GM19397 (cell line): ENCODE measurements around the gene FAM210B.
"Not testable (repeated sequence)": the region's sequence is repeated elsewhere in the genome, so short reads cannot be mapped to it uniquely, and the experiment has no call there.

Experiments used
- ATAC-seq: cut with Tn5 transposase; IDR thresholded peaks from one replicate; pipeline ENCODE4 v1.9.1; 2021; ENCODE audit warnings: mild to moderate bottlenecking, moderate library complexity; ENCODE audit not compliant: unreplicated experiment

The FAM210B gene

DNA sequence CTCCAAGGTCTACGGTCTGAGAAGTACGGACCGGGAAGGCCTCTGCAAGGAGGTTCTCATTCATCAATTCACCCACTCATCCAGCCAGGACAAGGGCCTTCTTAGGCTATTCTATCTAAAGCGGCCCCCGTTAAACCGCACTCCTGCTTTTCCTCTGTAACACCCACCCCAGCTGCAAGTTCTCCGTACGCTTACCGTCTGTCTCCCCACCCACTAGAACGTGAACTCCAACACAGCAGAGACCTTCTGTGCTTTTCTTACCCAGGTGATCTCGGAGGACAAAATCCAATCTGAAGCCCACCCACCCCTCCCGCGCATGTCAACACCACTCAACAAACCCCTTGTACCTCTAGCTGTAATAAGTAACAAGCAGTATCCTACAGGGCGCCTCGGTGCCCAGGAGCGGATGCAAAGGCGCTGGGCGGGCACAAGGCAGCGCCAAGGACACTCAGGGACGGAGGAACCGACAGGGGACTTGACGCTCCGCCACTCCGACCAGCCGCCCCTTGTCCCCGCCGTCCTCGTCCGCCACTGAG lies 32.9 kb downstream of the FAM210B start:
- peak; percentile 34 for ATAC-seq

DNA sequence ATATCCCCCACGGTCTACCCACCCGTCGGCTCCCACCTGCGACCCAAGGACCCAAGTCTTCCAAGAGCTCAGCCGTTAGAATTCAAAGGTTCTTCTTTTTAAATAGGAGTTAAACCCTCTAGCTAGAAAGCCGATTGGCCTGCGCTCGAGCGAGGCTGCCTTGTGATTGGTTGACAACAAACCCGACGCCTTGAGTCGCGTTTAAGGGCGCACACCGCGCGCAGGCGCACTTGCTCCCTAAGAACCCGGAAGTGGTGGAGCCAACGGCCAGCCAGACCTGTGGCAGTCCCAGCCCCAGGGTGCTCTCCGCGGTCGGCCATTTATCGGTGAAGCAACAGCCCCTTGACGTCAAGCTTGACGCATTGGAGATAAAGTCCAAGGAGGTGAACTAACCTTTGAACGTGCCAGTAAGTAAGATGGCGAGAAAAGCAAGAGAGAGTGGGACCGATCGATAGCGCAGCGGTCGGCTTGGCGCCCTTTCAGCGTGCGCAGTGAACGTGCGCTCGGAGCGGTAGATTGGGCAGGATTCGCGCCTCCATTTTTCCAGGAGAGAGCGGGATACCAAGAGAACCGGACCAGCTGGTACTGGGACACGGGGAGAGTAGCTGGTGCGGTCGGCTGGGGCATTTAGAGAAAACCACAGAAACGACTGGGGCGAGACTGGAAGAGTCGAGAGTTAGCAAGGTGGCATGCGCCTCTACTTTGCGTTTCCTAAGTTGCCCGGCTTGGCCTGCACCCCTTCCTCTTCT lies 33.5 kb downstream of the FAM210B start, which contains the start of the genes AURKA and CSTF1:
Gene AURKA (minus strand): TSS at position 84 of the 749 bp plus-strand sequence. CDS start 4,018 bp downstream, outside the sequence.
Gene CSTF1 (plus strand): TSS at position 514 of the 749 bp plus-strand sequence. CDS start 2,908 bp downstream, outside the sequence.
- peak; percentile 95 for ATAC-seq

DNA sequence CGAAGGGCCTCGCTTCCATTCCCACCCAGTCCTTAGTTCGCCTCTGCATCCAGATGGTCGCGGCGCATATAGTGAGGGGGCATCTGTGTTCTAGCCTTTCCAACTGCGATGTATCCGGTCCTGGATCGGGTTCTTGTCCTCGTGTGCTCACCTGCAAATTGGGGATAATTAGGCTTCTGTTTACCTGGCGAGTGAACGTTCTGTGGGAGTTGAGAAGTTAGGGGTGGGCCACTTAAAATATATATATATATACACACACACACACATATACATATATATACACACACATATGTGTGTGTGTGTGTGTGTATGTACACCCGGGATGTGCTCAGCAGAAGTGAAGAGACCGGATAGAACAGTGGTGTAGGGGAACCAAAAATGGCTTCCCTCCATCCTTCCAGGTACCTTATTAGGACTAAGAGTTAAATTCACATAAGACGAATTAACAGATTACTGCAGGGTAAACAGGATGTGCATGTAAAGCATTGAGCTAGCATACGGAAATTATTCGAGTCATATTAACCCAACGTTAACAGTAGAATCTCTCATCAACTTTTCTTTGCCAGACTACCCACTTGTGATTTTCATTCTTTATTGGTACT lies 34.2 kb downstream of the FAM210B start:
- ATAC-seq: no peak

DNA sequence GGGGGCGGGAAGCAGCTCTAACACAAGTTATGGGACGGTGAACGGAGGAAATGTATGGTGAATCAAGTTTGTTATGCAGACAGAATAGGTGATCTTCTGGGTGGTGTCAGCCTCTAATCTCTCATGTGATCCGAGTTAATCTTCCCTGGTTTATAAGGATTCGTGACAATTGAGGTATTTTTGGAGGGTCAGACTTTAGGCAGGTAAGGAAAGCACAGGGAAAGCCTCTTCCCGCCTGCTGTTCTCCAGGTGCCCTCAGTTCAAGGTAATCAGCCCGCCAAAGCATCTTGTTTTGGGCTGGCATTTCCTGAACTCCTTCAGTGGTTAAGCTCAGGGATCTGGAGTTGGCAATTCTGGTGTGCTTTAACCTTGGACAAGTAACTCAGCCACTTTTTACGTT lies 34.9 kb downstream of the FAM210B start:
- ATAC-seq: no peak

DNA sequence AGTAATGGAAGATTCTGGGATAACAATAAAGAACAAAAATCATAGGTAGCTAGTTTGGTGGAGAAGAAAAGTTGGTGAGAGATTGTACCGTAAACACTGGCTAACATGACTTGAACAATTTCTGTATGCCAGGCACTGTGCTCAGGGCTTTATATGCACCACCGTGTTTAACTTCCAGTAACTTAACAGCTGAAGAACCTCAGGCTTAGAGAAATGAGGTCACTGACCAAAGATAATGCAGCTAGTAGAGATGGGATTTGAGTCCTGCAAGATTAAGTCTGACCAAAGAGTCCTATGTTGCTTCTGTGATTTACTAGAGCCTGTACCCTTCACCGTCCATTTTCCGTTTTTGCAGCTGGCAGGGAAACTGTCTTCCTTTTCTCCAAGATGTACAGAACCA lies 36.4 kb downstream of the FAM210B start:
- ATAC-seq: no peak

DNA sequence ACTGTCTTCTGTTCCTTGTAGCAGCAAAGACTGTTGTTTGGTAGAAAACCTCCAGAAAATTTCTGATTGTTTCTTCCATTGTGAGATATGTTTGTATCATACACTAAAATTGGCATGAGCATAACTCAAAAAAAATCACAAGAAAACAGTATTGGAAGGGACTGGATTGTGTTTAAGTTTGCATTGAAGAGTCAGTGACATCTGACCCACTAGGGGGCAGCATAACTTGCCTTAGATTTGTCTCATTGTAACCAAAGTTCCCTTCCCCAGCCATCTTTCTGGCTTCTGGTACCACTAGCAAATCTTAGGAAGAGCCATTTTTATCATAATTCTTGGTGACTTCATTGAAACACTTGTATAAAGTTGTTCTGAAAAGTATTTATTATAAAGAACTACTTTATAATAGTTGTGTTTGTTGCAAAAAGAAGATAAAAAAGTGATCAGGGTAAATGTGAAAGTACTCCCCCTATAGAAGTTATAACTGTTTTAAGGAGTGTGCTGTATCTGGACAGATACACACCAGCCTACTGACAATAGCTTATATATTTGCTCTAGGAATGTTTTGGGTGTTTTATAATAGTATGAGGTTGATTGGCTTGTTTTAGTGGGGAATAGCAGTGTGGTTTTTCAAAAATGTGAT lies 41.3 kb downstream of the FAM210B start:
- ATAC-seq: no peak

DNA sequence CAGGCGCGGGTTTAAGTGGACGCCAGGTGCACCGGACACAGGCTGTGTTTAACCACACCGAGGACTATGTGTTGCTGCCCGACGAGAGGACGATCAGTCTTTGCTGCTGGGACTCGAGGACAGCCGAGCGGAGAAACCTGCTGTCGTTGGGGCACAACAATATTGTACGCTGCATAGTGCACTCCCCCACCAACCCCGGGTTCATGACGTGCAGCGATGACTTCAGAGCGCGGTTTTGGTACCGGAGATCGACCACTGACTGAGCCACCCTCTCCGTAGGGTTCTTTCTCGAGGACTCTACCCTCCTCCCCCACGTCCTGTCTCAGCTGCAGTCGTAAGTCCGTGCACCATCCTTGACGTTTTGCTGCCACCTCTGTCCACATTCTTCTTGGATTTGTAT lies 44.7 kb downstream of the FAM210B start:
- no peak for ATAC-seq

DNA sequence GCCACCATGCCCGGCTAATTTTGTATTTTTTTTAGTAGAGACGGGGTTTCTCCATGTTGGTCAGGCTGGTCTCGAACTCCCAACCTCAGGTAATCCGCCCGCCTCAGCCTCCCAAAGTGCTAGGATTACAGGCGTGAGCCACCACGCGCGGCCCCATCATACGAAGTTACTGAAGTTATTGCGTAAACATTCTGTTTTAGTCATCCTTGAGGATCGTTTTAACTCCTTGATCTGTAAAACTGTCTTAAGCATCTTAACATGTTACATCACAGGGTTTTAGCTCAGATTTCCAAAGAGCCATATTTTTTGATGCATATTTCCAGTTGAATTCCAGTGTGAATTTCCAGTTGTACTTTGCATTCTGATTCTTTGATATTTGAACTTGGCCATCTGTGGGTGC lies 46.6 kb downstream of the FAM210B start:
- ATAC-seq: not testable (repeated sequence)

DNA sequence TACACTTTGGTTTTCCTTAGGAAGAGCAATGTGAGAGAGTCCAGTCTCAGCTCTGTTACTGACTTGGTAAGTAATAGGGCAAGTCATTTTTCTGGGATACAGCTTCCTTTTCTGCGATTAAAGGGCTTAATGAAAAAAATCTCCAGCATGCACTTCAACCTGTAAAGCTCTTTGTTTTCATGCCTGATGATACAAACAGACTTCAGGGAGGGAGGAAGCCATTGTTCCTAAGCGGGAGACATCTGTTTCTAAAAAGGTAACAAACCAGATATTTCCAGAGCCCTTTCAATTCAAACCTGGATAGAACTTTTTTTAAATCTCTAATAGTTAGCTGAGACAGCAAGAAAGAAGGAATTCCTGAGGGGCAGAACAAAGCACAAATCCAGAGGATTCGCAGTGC lies 48.1 kb downstream of the FAM210B start:
- ATAC-seq: no peak

DNA sequence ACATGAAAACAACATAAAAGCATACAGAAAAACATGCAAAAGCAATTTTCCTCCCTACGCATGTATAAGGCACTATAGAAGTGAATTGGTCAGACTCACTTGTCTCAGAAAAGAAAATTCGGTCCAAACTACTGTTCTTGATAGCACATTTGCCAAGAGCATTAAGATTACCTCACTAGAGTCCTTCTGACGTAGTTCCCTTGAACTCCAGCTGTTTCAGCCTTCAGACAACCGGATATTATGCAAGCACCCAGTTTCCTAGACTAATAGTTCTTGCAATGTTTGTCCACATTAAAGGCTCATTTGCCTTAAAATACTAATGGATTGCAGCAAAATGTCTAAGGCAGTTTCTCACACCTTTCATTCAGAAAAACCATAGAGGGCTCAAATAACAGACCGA lies 50.7 kb downstream of the FAM210B start:
- no peak for ATAC-seq

DNA sequence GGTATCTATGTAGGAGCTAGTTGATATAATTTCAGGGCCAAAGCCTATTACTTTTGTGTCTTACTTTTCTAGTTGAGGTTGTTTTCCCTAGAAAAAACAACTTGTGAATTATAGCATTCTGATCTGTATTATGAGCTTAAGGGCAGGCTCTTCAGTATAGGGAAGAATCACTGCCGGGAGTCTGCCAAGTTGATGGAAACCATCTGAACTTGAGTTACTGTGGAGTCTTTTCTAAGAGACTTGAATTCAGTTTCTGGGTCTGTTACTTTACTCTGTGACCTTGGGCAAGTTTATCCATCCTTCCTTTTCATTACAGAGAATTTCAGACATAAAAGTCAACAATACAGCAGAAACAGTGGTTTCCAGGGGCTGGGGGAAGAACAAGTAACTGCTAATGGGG lies 51.2 kb downstream of the FAM210B start:
- ATAC-seq: no peak

DNA sequence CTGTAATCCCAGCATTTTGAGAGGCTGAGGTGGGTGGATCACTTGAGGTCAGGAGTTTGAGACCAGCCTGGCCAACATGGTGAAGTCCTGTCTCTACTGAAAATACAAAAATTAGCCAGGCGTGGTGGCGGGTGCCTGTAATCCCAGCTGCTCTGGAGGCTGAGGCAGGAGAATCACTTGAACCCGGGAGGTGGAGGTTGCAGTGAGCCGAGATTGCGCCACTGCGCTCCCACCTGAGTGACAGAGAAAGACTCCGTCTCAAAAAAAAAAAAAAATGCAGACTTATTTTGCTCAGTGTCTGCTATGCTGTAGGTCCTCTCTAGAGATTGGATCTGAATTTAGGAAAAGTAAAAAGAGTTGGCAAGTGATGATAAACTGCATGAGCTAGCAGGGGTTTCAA lies 52.5 kb downstream of the FAM210B start:
- not testable (repeated sequence) for ATAC-seq

DNA sequence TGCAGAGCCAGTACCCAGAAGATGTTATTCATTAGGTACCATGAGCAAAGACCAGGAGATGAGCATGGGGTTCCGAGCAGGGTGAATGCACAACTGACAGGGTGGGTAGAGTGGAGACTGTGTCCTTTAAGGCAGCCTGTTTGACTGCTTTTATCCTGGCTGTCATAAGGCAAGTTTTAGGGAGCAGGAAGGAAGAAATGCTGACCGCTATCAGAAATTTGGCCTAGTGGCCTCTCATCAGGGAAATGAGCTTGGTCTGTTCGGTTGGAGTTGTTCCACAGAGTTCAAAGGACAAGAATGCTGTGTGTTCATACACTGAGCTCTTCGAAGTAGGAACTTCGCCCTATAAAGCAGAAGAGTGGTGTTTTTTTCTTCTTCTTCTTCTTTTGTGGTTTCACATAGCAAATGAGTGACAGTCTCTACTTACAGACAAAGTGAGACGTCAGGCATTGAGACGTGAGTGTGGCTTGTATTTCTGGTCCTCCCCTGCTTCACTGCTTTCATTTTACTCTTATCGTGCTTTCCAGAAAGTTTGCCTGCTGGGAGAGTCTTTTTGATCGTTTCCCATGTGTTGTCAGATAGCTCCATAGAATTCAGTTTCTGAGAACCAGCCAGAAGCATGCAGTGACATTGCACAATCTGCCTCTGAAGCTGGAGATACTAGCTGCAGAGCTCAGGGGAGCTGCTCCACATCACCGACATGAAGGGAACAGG lies 53.1 kb downstream of the FAM210B start, which contains the start of gene CASS4:
Gene CASS4 (plus strand): TSS at position 502 of the 714 bp plus-strand sequence. CDS start 199 bp downstream, at position 701.
- peak; percentile 71 for ATAC-seq

DNA sequence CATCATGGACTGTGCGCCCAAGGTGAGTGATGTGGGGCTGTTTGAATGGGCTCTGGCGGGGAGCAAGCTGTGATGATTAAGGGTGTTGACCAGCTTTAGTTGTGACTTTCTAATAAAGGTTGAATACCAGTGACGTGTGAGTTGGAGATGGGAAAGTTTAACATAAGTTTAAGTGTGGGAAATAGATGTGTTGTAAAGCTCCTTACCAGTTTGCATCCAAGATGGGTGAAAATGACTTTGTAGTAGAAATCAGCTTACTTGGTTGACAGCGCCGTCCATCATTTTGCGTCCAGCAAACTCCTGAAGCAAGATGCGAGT lies 53.7 kb downstream of the FAM210B start:
- no peak for ATAC-seq

DNA sequence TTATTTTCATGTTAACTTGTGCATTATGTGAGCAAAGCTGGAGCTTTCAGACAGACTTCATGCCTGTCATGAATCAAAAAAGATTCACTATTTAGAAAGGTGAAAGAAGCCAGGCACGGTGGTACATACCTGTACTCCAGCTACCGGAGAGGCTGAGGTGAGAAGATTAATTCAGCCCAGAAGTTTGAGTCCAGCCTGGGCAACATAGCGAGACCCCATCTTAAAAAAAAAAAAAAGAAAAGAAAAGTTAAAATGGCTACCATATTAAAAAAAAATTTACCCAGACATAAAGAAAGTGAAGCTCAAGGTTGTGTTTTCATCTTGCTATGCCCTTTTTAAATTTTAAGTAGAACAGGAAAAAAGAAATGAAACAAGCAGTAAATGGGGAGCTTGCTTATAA lies 54.2 kb downstream of the FAM210B start:
- no peak for ATAC-seq

DNA sequence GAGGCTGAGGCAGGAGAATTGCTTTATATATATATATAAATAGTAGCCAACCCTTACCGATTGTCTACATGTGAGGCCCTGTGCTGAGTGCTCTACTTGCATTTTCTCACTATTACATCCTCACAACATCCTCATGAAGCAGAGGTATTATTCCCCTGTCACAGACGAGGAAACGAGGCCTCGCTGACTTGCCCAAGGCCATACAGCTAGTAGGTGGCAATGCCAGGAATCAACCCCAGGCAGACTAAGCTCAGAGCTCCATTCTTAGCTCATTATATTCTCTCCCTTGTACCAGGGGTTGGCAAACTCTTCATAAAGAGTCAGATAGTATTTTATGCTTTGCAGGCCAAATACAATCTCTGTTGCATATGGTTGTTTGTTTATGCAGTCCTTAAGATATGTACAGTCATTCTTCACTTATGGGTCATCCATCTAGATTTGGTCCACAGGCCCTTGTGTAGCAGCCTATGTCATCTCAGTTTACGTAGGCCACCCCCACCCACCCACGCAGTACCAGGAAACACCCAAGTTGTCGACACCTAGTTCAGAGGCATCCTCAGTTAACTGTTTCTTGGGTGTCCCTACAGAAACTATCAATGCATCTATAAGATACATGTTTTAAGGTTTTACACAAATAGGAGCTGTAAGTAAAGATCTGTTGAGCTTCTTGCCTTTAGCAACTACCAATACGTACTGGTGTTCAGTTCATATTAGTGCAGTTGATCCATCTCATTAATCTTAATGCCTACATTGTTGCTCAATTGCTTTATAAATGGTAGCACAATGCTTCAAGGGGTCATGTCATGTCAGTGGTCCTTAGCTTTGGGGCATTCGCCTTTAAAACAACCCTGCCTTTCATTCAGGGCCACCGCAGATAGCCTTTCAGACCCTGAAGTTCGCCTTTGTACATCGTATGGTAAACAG lies 56.3 kb downstream of the FAM210B start:
- no peak for ATAC-seq

DNA sequence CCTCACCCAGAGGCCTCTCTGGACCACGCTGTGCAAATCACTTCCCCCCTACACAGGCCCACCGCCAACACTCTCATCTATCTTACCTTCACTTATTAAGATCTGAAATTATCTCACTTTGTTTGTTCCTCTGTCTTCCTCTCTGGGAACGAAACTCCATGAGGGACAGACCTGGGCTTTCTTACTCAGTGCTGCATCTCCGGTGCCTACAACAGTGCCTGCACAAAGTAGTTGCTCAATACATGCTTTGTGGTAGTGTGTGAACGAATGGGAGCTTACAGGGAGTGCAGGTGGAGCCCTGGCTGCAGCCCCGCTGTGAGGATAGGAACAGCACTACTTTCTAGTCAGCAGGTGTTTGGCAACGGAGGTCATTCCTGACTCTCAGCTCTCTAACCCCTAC lies 58.6 kb downstream of the FAM210B start:
- no peak for ATAC-seq

DNA sequence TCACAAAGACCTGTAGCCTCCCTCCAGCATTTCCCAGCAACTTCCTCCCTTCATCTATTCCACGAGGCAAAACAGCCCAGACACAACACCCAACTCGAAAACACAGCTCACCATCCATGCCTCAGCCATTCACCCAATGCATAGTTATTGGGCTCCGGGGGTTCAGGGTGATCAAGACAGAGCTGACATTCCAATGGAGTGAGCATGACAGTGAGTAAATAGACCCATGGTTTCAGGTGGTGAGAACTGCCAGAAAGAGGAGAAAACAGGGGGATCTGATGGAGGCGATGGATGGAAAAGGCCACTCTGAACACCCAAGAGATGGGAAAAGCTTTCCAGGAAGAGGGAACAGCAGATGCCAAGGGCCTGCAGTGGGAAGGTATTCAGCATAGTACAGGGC lies 59.1 kb downstream of the FAM210B start:
- no peak for ATAC-seq
